SHP77 treated with DMSO at 0.1 percent for 48 hours (cell line): ENCODE results near the gene DYRK1A.
"Not testable (repeated sequence)": the region's sequence is repeated elsewhere in the genome, so short reads cannot be mapped to it uniquely, and the experiment has no call there.

Experiments
- DNase-seq: peaks from one replicate; lab custom pipeline; 2025; lab: John Stamatoyannopoulos, UW

DYRK1A gene

GRCh38 chr21:37366482-37367316 lies at the start of gene DYRK1A:
DYRK1A (plus strand) TSS chr21:37366773; CDS start chr21:37420375, 53,602 bp downstream.
- DNase-seq: peak; percentile 95

- DNase-seq: no peak
Measured at GRCh38 chr21:37319551-37319950, 47.0 kb upstream of the DYRK1A start.

GRCh38 chr21:37322084-37322483 lies 44.5 kb upstream of the DYRK1A start:
- no peak for DNase-seq

- no peak for DNase-seq
Measured at GRCh38 chr21:37324558-37324957, 42.0 kb upstream of the DYRK1A start.

GRCh38 chr21:37328147-37328546 lies 38.4 kb upstream of the DYRK1A start:
- not testable (repeated sequence) for DNase-seq

- no peak for DNase-seq
Measured at GRCh38 chr21:37331411-37331810, 35.2 kb upstream of the DYRK1A start.

- no peak for DNase-seq
Measured at GRCh38 chr21:37335053-37335452, 31.5 kb upstream of the DYRK1A start.

- DNase-seq: no peak
Measured at GRCh38 chr21:37337179-37337578, 29.4 kb upstream of the DYRK1A start.

- no peak for DNase-seq
Measured at GRCh38 chr21:37337831-37338230, 28.7 kb upstream of the DYRK1A start.

GRCh38 chr21:37338671-37339551 lies 27.7 kb upstream of the DYRK1A start:
- DNase-seq: peak; percentile 60

GRCh38 chr21:37339552-37339939 lies 27.0 kb upstream of the DYRK1A start:
- no peak for DNase-seq

GRCh38 chr21:37341254-37341960 lies 25.2 kb upstream of the DYRK1A start:
- no peak for DNase-seq

- DNase-seq: no peak
Measured at GRCh38 chr21:37342046-37342632, 24.4 kb upstream of the DYRK1A start.

GRCh38 chr21:37346841-37347430 lies 19.6 kb upstream of the DYRK1A start:
- no peak for DNase-seq

- DNase-seq: no peak
Measured at GRCh38 chr21:37348664-37349063, 17.9 kb upstream of the DYRK1A start.

- DNase-seq: no peak
Measured at GRCh38 chr21:37350472-37350871, 16.1 kb upstream of the DYRK1A start.

- no peak for DNase-seq
Measured at GRCh38 chr21:37356706-37357105, 9.9 kb upstream of the DYRK1A start.

GRCh38 chr21:37357691-37358090 lies 8.9 kb upstream of the DYRK1A start:
- DNase-seq: no peak

- DNase-seq: no peak
Measured at GRCh38 chr21:37358397-37358796, 8.2 kb upstream of the DYRK1A start.

GRCh38 chr21:37363936-37364335 lies 2.6 kb upstream of the DYRK1A start:
- DNase-seq: no peak

- DNase-seq: no peak
Measured at GRCh38 chr21:37364722-37365121, 1.9 kb upstream of the DYRK1A start.
